Measurements from ENCODE around the gene RNU4-1.

- TF ChIP-seq POLR2A (IDR thresholded peaks at IDR 0.05) = no peak
- no peak for TF ChIP-seq CTCF (IDR thresholded peaks at IDR 0.05)
These were observed 46.2 kb upstream of the RNU4-1 start for GRCh38 chr12:120339256-120339655.

Data from lower leg skin (tissue), 3 donors.